ENCODE data around the gene STIM2. TPM values are rescaled to one million over a fixed set of nuclear protein-coding genes. Genes with fewer than 3 reads are reported as not detected.

STIM2 gene
- total RNA-seq, 4 donors from 2014 or later: 17.2 to 71.4 (median 20.7) TPM

- H3K9me3 ChIP-seq: no peaks in the 10 kb centered on the region
- H3K27ac ChIP-seq: no peak overlapping the region
- no peak for TF ChIP-seq CTCF (IDR thresholded peaks at IDR 0.05)
- TF ChIP-seq POLR2A (IDR thresholded peaks at IDR 0.05): no peak
- TF ChIP-seq POLR2AphosphoS5 (IDR thresholded peaks at IDR 0.05): no peak
- no peak for TF ChIP-seq EP300 (IDR thresholded peaks at IDR 0.05; ENCODE audit: low read depth)
- no peaks in the 10 kb centered on the region for H3K4me1 ChIP-seq
- in situ Hi-C loops (cut with MboI; ENCODE audit: low pct_ligation_motif_present in 1 of 4, low pct_unique_long_range_greater_than_20kb in 1 of 4, low sequenced_read_pairs in 3 of 4): loop anchor here in 1 of 4 donors (25.0 kb wide), 1 partner anchor 270 kb away; no protein-coding TSS in a partner anchor
- intact Hi-C loops (cut with DNase I; ENCODE audit: low total_unique reads): no loop called here
- no peaks in the 10 kb centered on the region for H3K36me3 ChIP-seq
- H3K27me3 ChIP-seq: peaks cover 17% of the 10 kb centered on the region
- WGBS, 2 donors (ENCODE audit: low coverage in 1 of 2): 86 to 100% methylated on average over 2 of the region's 2 CpGs
- DNase-seq: no peak
- no peak overlapping the region for H3K4me3 ChIP-seq
Observed at GRCh38 chr4:27042411-27042810, 181.8 kb downstream of the STIM2 start.

- DNase-seq: no peak
- Histone ChIP-seq H3K4me3 (no peak overlapping the region), H3K9me3 (no peaks in the 10 kb centered on the region), H3K4me1 (peaks cover 0 to 1% (median 0%) of the 10 kb centered on the region in 4 donors), H3K36me3 (no peaks in the 10 kb centered on the region), H3K27ac (no peak overlapping the region), H3K27me3 (peaks cover 17% of the 10 kb centered on the region)
- intact Hi-C loops (cut with DNase I; ENCODE audit: low total_unique reads): no loop called here
- TF ChIP-seq EP300 (IDR thresholded peaks at IDR 0.05; ENCODE audit: low read depth): no peak
- no peak for TF ChIP-seq POLR2AphosphoS5 (IDR thresholded peaks at IDR 0.05)
- no peak for TF ChIP-seq CTCF (IDR thresholded peaks at IDR 0.05)
- TF ChIP-seq POLR2A (IDR thresholded peaks at IDR 0.05): no peak
- in situ Hi-C loops (cut with MboI; ENCODE audit: low pct_ligation_motif_present in 1 of 4, low pct_unique_long_range_greater_than_20kb in 1 of 4, low sequenced_read_pairs in 3 of 4): loop anchor here in 1 of 4 donors (25.0 kb wide), 1 partner anchor 269 kb away; no protein-coding TSS in a partner anchor
- WGBS, 2 donors (ENCODE audit: low coverage in 1 of 2): 52 to 57% methylated on average over 1 of the region's 1 CpG
Observed at GRCh38 chr4:27043200-27043599, 182.6 kb downstream of the STIM2 start.

GRCh38 chr4:27046851-27047250 lies 186.2 kb downstream of the STIM2 start:
- no peak for DNase-seq
- TF ChIP-seq POLR2AphosphoS5 (IDR thresholded peaks at IDR 0.05): no peak
- no peak overlapping the region for H3K4me3 ChIP-seq
- no peaks in the 10 kb centered on the region for H3K36me3 ChIP-seq
- peaks cover 0 to 9% (median 2%) of the 10 kb centered on the region in 4 donors for H3K4me1 ChIP-seq
- in situ Hi-C loops (cut with MboI; ENCODE audit: low pct_ligation_motif_present in 1 of 4, low pct_unique_long_range_greater_than_20kb in 1 of 4, low sequenced_read_pairs in 3 of 4): loop anchor here in 1 of 4 donors (25.0 kb wide), 1 partner anchor 265 kb away; no protein-coding TSS in a partner anchor
- H3K9me3 ChIP-seq: no peaks in the 10 kb centered on the region
- H3K27ac ChIP-seq: no peak overlapping the region
- peaks cover 17% of the 10 kb centered on the region for H3K27me3 ChIP-seq
- 17 to 21% methylated on average over 1 of the region's 1 CpG for WGBS, 2 donors (ENCODE audit: low coverage in 1 of 2)
- intact Hi-C loops (cut with DNase I; ENCODE audit: low total_unique reads): no loop called here

GRCh38 chr4:27048429-27049238 lies 188.0 kb downstream of the STIM2 start:
- Histone ChIP-seq H3K27ac (no peak overlapping the region), H3K4me1 (peaks cover 0 to 9% (median 2%) of the 10 kb centered on the region in 4 donors), H3K27me3 (peaks cover 16% of the 10 kb centered on the region), H3K36me3 (no peaks in the 10 kb centered on the region), H3K4me3 (peak overlapping the region in 3 of 4 donors; percentile 10 to 45 (median 12)), H3K9me3 (no peaks in the 10 kb centered on the region)
- TF ChIP-seq CTCF (IDR thresholded peaks at IDR 0.05) (peak; percentile 79 to 90 (median 80)), POLR2AphosphoS5 (IDR thresholded peaks at IDR 0.05) (no peak)
- DNase-seq: no peak
- intact Hi-C loops (cut with DNase I; ENCODE audit: low total_unique reads) (no loop called here), in situ Hi-C loops (cut with MboI; ENCODE audit: low pct_ligation_motif_present in 1 of 4, low pct_unique_long_range_greater_than_20kb in 1 of 4, low sequenced_read_pairs in 3 of 4) (loop anchor here in 1 of 4 donors (25.0 kb wide), 1 partner anchor 264 kb away; no protein-coding TSS in a partner anchor)
- WGBS, 2 donors (ENCODE audit: low coverage in 1 of 2): 13 to 16% methylated on average over 18 to 19 of the region's 19 CpGs

Measured in transverse colon (tissue), 4 donors.